Renal cortical epithelial cell (primary cell): ENCODE results near the gene TP53RK. TPM values are rescaled to one million over a fixed set of nuclear protein-coding genes. Genes with fewer than 3 reads are reported as not detected.
A peak's percentile ranks its signal among the peaks of the same experiment; 100 is the strongest.

Experiments
- DNase-seq: peaks from one replicate; pipeline ENCODE4 v3.0.0-alpha.2; 2011; ENCODE audit warnings: low read depth
- total RNA-seq: library from RNA; depleted of rRNA; stranded (reverse); fragments of >200 nt; gene quantifications from 2 replicates; pipeline ENCODE4 v1.2.3, GENCODE V29; 2014

The TP53RK gene
- total RNA-seq = 16.0 and 22.4 TPM in 2 replicates

DNA sequence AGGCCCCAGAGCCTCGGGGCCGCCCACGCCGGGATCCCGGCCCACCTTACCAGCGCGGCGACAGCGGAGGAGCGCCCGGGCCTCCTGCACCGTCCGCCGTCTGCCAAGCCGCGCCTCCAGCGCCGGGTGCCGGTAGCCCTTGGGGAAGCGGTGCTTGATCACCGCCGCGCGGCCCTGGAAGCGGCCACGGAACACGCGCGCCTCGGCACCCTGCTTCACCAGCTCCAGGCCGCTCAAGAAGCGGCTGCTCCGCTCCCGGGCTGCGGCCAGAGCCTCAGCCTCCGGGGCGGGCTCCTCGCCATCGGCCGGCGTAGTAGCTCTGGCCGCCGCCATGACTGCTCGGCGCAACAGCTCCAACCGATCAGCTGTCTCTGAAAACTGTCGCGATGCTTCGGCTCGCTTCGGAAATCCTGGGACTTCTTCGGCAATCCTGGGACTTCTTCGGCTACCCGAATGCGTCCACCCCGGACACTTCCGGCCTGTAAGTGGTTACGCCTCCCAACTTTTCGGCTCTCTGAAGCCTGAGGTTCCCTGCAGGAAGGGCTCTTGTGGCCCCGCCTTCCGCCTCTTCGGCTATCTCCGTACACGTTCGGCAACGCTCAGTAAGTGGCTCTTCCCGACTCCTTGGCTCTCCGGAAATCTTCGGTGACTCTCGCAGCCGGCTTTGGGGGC is at the start of gene TP53RK:
TP53RK (minus strand) TSS at position 363 of the 672 bp plus-strand sequence; CDS start at position 333, 30 bp downstream.
- peak; percentile 100 for DNase-seq

- DNase-seq = no peak
These were observed 46.2 kb upstream of the TP53RK start for GRCh38 chr20:46735436-46735835.

- DNase-seq = no peak
These were observed 42.5 kb upstream of the TP53RK start for GRCh38 chr20:46731770-46732169.

GRCh38 chr20:46725186-46726165 is 36.2 kb upstream of the TP53RK start:
- DNase-seq = no peak

DNA sequence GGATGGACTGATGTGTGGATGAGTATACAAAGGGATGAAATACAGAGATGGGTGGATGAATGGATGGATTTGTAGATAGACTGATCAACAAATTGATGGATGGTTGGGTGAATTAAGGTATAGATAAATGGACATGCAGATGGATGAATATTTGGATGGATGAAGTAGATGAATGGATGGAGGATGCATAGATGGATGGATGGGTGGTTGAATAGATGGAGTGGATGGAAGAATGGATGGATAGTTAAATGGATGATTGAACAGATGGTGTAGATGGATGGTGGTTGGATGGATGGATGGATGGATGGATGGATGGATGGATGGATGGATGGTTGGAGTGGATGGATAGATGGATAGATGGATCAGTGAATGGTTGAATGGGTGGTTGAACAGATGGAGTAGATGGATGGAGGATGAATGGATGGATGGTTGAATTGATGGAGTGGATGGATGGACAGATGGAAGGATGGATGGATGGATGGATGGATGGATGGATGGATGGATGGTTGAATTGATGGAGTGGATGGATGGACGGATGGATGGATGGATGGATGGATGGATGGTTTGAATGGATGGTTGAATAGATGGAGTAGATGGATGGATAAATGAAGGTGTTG is 35.2 kb upstream of the TP53RK start:
- DNase-seq = no peak

DNA sequence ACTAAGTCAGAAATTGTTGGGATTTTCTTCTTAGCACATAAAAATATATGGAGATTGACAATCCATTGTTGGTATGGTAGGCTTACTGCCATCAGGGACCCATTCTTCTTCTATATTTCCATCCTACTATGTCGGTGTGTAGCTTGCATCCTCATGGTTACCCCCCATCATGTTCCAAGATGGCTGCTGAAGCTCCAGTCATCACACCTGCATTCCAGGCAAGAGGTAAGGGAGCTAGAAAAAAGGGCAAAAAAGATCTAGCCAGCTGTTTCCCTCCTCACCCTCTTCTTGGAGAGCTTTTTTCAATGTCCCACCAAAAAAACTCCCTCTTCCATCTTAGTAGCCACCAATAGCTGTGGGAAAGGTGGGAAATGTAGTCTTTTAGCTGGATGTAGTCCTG is 33.8 kb upstream of the TP53RK start:
- DNase-seq = no peak

DNA sequence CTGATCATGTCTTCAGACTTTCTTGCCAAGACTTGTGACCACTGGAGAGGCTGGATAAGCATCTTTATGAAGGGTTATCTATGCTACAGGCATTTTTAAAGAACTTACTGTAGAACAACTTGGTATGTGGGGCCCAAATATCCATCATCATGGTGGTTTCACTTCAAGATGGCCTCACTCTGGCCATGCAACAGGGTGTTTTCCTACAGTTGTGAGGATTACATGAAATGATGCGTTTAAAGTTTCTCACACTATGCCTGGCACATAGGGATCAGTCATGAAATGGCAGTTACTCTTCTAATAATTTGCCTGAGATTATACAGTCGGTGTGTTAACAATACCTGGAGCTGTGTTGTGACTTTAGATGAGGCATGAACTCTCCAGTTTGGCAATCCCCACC is 33.2 kb upstream of the TP53RK start:
- DNase-seq = no peak

GRCh38 chr20:46721476-46721875 is 32.2 kb upstream of the TP53RK start:
- no peak for DNase-seq

DNA sequence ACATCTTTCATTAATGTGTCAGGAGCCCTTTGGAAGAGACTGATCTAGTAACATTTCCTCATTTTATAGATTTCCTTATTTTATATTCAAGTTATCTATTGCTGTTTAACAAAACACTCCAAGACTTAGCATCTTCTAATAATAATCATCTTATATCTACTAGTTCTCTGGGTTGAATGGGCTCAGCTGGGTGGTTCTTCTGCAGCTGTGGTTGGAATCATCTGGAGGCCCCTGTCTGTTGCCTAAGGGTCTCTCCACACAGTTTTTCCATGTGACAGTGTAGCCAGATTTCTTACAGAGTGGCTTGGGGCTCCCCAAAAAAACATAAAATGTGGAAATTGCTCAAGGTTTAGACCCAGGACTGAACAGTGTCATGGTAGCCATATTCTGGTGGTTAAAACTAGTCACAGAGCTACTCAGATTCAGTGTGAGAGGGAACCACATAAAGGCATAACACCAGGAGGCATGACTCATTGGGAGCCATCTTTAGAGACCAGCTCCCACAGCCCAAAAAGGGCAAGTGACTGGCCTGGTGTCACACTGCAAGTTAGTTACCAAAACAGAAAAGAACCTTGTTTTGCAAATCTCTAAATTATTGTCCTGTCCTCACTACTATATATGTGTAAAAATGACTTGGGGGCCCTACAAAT is 31.7 kb upstream of the TP53RK start:
- DNase-seq = no peak

DNA sequence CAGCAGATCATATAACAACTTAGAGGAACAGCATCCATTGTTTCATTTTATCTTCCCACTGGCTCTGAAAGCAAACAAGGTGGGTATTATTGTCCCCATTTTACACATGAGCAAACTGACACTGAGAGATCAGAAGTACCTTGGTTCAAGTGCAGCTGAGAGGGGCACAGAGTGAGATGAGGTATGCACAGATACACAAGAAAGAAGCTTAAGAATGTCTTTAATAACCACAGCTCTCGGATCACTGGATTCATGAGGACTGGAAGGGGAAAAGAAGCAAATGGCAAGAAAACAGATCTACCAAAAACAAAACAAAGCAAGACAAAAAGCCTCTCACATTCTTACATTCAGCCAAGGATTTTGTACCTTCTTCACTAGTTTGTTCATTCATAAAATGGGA is 30.8 kb upstream of the TP53RK start:
- DNase-seq = peak; percentile 24

- no peak for DNase-seq
These were observed 28.7 kb upstream of the TP53RK start for GRCh38 chr20:46717818-46718541.

GRCh38 chr20:46715292-46715756 is 26.1 kb upstream of the TP53RK start:
- peak; percentile 89 for DNase-seq

DNA sequence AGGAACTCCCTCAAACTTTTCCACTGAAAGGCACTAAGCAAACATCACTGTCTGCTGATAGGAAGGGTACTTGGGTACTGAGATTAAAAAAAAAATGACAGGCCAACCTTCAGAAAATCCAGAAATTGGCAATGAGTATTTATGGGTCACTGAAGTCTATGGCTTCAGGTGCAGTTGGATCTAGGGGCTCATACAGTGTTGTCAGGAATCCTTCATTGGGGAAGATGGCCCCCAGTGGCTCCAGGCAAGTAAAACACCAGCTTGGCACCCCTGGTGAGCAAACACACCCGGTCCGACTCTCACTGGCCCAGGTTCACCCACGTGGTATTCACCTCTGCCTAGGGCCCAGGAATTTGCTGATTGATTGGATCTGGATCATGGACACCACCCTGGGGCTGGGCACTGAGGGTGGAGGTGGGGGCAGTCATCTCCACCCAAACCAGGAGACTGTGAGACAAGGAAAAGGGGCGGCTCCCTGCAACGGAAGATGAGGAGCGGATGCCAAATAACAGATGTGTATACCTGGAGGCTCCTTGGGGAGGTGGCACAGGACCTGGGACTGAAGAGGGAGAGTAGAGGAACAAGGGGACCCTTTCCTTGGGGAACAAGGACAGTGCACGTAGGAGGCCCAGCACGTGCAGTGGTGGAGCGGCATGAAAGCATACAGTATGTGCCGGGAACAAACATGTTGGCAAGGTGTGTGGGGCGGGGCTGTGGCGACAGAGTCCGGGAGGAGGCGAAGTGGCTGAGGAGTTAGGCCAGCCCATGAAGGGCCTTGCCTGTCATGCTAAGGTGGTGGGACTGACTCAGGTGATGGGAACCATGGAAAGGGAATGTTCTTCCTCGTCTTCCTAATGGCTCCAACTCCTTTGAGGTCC is 25.0 kb upstream of the TP53RK start:
- no peak for DNase-seq

- no peak for DNase-seq
These were observed 22.9 kb upstream of the TP53RK start for GRCh38 chr20:46712056-46712636.

GRCh38 chr20:46710153-46710913 is 21.1 kb upstream of the TP53RK start:
- no peak for DNase-seq

- no peak for DNase-seq
These were observed 20.4 kb upstream of the TP53RK start, which contains the start of gene SLC2A10 for GRCh38 chr20:46709459-46710152. Gene SLC2A10 (plus strand): TSS chr20:46709649. CDS start chr20:46709737, 88 bp downstream.

GRCh38 chr20:46709055-46709458 is 19.8 kb upstream of the TP53RK start:
- DNase-seq = no peak

DNA sequence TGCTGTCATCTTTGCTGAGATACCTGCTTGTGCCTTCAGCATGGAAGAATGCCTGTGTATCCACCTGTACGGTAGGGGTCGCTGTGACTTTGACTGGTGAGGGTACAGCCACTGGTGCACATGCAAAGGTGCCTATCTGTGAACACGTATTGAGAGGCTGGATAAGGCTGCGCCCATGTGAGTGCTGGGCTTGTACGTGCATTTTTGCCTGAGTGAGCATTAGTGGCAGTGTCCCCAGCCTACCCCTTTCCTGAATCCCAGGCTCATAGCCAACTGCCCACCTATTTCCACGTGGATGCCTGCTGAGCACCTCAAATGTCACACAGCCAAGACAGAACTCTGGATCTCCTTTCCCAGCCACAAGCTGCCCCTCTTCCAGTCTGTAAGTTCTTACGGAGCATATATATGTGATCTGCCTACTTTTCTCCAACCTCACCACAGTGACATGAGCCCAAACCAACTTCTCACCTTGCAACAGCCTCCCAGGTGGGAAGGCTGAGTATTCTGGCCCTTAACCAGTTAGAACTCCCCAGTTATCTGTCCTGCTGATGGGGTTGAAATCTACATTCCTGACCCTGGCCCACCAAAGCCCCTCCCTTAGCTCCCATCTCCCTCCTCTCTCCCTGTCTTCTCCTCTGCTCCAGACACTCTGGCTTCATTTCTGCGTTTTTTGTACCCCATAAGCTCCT is 19.1 kb upstream of the TP53RK start:
- DNase-seq = no peak
